ENCODE data around the gene VASN.
"Not testable (repeated sequence)": the region's sequence is repeated elsewhere in the genome, so short reads cannot be mapped to it uniquely, and the experiment has no call there.

The VASN gene

GRCh38 chr16:4333308-4333638 is 38.4 kb upstream of the VASN start:
- Histone ChIP-seq H3K9me2 (replicated peaks; ENCODE audit: insufficient read depth, low read length) (no peaks in the 10 kb centered on the region), H3K4me3 (ENCODE audit: low read length) (no peak overlapping the region), H3F3A (ENCODE audit: insufficient read depth, low read length) (no peaks in the 10 kb centered on the region), H4K20me1 (ENCODE audit: insufficient read depth, low read length) (no peaks in the 10 kb centered on the region), H3K79me2 (ENCODE audit: low read length) (no peaks in the 10 kb centered on the region), H3K4me2 (ENCODE audit: low read depth, low read length) (no peak overlapping the region), H3K4me1 (ENCODE audit: low read length) (no peaks in the 10 kb centered on the region), H3K27ac (ENCODE audit: low read length) (no peak overlapping the region), H3K9ac (ENCODE audit: low read length) (no peak overlapping the region), H2AFZ (ENCODE audit: low read length) (no peak overlapping the region), H3K9me3 (replicated peaks; ENCODE audit: insufficient read depth, low read length) (no peaks in the 10 kb centered on the region), H3K27me3 (replicated peaks; ENCODE audit: insufficient read depth, low read length) (peaks cover 30% of the 10 kb centered on the region), H3K36me3 (replicated peaks; ENCODE audit: insufficient read depth, low read length) (no peaks in the 10 kb centered on the region)
- no peak for DNase-seq
- TF ChIP-seq EZH2phosphoT487 (IDR thresholded peaks at IDR 0.05; ENCODE audit: low read length) (no peak), CTCF (IDR thresholded peaks at IDR 0.05; ENCODE audit: low read length) (no peak), EZH2 (optimal IDR thresholded peaks at IDR 0.05; ENCODE audit: low read depth, low read length) (no peak)

DNA sequence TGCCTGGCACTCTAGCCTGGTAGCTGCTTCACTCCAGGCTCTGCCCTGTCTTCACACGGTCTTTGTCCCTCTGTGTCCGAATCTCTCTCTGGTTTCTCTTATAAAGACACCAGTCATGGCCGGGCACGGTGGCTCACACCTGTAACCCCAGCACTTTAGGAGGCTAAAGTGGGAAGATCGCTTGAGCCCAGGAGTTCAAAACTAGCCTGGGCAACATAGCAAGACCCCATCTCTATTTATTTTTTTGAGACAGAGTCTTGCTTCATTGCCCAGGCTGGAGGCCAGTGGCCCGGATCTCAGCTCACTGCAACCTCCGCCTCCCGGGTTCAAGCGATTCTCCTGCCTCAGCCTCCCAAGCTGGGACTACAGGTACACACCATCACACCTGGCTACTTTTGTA is 37.9 kb upstream of the VASN start:
- not testable (repeated sequence) for H3K4me1 ChIP-seq (ENCODE audit: low read length); H3K27ac ChIP-seq (ENCODE audit: low read length); H3K9ac ChIP-seq (ENCODE audit: low read length); H2AFZ ChIP-seq (ENCODE audit: low read length); H4K20me1 ChIP-seq (ENCODE audit: insufficient read depth, low read length); H3K4me2 ChIP-seq (ENCODE audit: low read depth, low read length); H3K36me3 ChIP-seq (replicated peaks; ENCODE audit: insufficient read depth, low read length); DNase-seq; H3K9me3 ChIP-seq (replicated peaks; ENCODE audit: insufficient read depth, low read length); H3F3A ChIP-seq (ENCODE audit: insufficient read depth, low read length); H3K4me3 ChIP-seq (ENCODE audit: low read length); H3K79me2 ChIP-seq (ENCODE audit: low read length); H3K9me2 ChIP-seq (replicated peaks; ENCODE audit: insufficient read depth, low read length)
- H3K27me3 ChIP-seq (replicated peaks; ENCODE audit: insufficient read depth, low read length) = peaks cover 27% of the 10 kb centered on the region

- Histone ChIP-seq H2AFZ (ENCODE audit: low read length) (no peak overlapping the region), H3F3A (ENCODE audit: insufficient read depth, low read length) (no peaks in the 10 kb centered on the region), H3K9me3 (replicated peaks; ENCODE audit: insufficient read depth, low read length) (no peaks in the 10 kb centered on the region), H3K79me2 (ENCODE audit: low read length) (no peaks in the 10 kb centered on the region), H3K36me3 (replicated peaks; ENCODE audit: insufficient read depth, low read length) (no peaks in the 10 kb centered on the region), H3K9me2 (replicated peaks; ENCODE audit: insufficient read depth, low read length) (no peaks in the 10 kb centered on the region), H3K9ac (ENCODE audit: low read length) (no peak overlapping the region), H3K27me3 (replicated peaks; ENCODE audit: insufficient read depth, low read length) (peaks cover 27% of the 10 kb centered on the region), H3K4me3 (ENCODE audit: low read length) (no peak overlapping the region), H3K4me2 (ENCODE audit: low read depth, low read length) (no peak overlapping the region), H4K20me1 (ENCODE audit: insufficient read depth, low read length) (no peaks in the 10 kb centered on the region), H3K27ac (ENCODE audit: low read length) (no peak overlapping the region), H3K4me1 (ENCODE audit: low read length) (no peaks in the 10 kb centered on the region)
- no peak for DNase-seq
- TF ChIP-seq EZH2phosphoT487 (IDR thresholded peaks at IDR 0.05; ENCODE audit: low read length) = no peak
- TF ChIP-seq CTCF (IDR thresholded peaks at IDR 0.05; ENCODE audit: low read length) = no peak
- TF ChIP-seq EZH2 (optimal IDR thresholded peaks at IDR 0.05; ENCODE audit: low read depth, low read length) = no peak
Observed at GRCh38 chr16:4334724-4335495, 36.7 kb upstream of the VASN start.

GRCh38 chr16:4336701-4337539 is 34.7 kb upstream of the VASN start:
- no peak overlapping the region for H3K4me3 ChIP-seq (ENCODE audit: low read length)
- no peak overlapping the region for H3K27ac ChIP-seq (ENCODE audit: low read length)
- no peaks in the 10 kb centered on the region for H3K9me2 ChIP-seq (replicated peaks; ENCODE audit: insufficient read depth, low read length)
- H3F3A ChIP-seq (ENCODE audit: insufficient read depth, low read length) = no peaks in the 10 kb centered on the region
- no peak for DNase-seq
- no peaks in the 10 kb centered on the region for H3K9me3 ChIP-seq (replicated peaks; ENCODE audit: insufficient read depth, low read length)
- no peaks in the 10 kb centered on the region for H4K20me1 ChIP-seq (ENCODE audit: insufficient read depth, low read length)
- H2AFZ ChIP-seq (ENCODE audit: low read length) = no peak overlapping the region
- H3K79me2 ChIP-seq (ENCODE audit: low read length) = no peaks in the 10 kb centered on the region
- no peaks in the 10 kb centered on the region for H3K36me3 ChIP-seq (replicated peaks; ENCODE audit: insufficient read depth, low read length)
- TF ChIP-seq EZH2phosphoT487 (IDR thresholded peaks at IDR 0.05; ENCODE audit: low read length) (no peak), CTCF (IDR thresholded peaks at IDR 0.05; ENCODE audit: low read length) (no peak), EZH2 (optimal IDR thresholded peaks at IDR 0.05; ENCODE audit: low read depth, low read length) (no peak)
- no peak overlapping the region for H3K9ac ChIP-seq (ENCODE audit: low read length)
- peaks cover 20% of the 10 kb centered on the region for H3K27me3 ChIP-seq (replicated peaks; ENCODE audit: insufficient read depth, low read length)
- no peaks in the 10 kb centered on the region for H3K4me1 ChIP-seq (ENCODE audit: low read length)
- no peak overlapping the region for H3K4me2 ChIP-seq (ENCODE audit: low read depth, low read length)
